ENCODE measurements around the gene AMH. TPM values are rescaled to one million over a fixed set of nuclear protein-coding genes. Genes with fewer than 3 reads are reported as not detected.

AMH gene
- polyA plus RNA-seq, 1 experiment: 0.66 TPM

GRCh38 chr19:2289714-2290435, 40.8 kb downstream of the AMH start:
- ChIA-PET CTCF (interaction anchor here (1.0 to 5.3 kb wide), 4 partner anchors 15 to 134 kb away, joined by 3 to 34 read pairs (median 4); no protein-coding TSS in a partner anchor), POLR2A (no interaction called here)
- Histone ChIP-seq H3K4me3 (ENCODE audit: low read depth, low read length) (peak overlapping the region; percentile 9), H3K36me3 (ENCODE audit: control insufficient read depth, insufficient read depth, low read length) (no peaks in the 10 kb centered on the region), H3K27me3 (ENCODE audit: control insufficient read depth, insufficient read depth, low read length) (peaks cover 27% of the 10 kb centered on the region)
- DNase-seq (ENCODE audit: low read depth): no peak
- TF ChIP-seq CTCF (IDR thresholded peaks at IDR 0.05; ENCODE audit: insufficient read depth, low read depth, low read length): no peak

GRCh38 chr19:2290441-2291184, 41.5 kb downstream of the AMH start:
- TF ChIP-seq CTCF (IDR thresholded peaks at IDR 0.05; ENCODE audit: insufficient read depth, low read depth, low read length): no peak
- no peak for DNase-seq (ENCODE audit: low read depth)
- no peak overlapping the region for H3K4me3 ChIP-seq (ENCODE audit: low read depth, low read length)
- CTCF ChIA-PET: interaction anchor here (0.7 to 1.5 kb wide), 2 partner anchors 8 to 64 kb away, joined by 3 to 4 read pairs; partner anchors contain the start of gene PEAK3
- POLR2A ChIA-PET: no interaction called here
- H3K36me3 ChIP-seq (ENCODE audit: control insufficient read depth, insufficient read depth, low read length): no peaks in the 10 kb centered on the region
- peaks cover 27% of the 10 kb centered on the region for H3K27me3 ChIP-seq (ENCODE audit: control insufficient read depth, insufficient read depth, low read length)

GRCh38 chr19:2291185-2291751, 42.1 kb downstream of the AMH start:
- H3K4me3 ChIP-seq (ENCODE audit: low read depth, low read length): no peak overlapping the region
- no peak for DNase-seq (ENCODE audit: low read depth)
- H3K27me3 ChIP-seq (ENCODE audit: control insufficient read depth, insufficient read depth, low read length): peaks cover 27% of the 10 kb centered on the region
- ChIA-PET CTCF (interaction anchor here (0.7 to 1.5 kb wide), 2 partner anchors 9 to 64 kb away, joined by 3 to 4 read pairs; partner anchors contain the start of gene PEAK3), POLR2A (no interaction called here)
- H3K36me3 ChIP-seq (ENCODE audit: control insufficient read depth, insufficient read depth, low read length): no peaks in the 10 kb centered on the region
- no peak for TF ChIP-seq CTCF (IDR thresholded peaks at IDR 0.05; ENCODE audit: insufficient read depth, low read depth, low read length)

- CTCF ChIA-PET: interaction anchor here (0.8 to 2.2 kb wide), 4 partner anchors 11 to 139 kb away, joined by 3 to 7 read pairs (median 3); no protein-coding TSS in a partner anchor
- Histone ChIP-seq H3K4me3 (ENCODE audit: low read depth, low read length) (no peak overlapping the region), H3K36me3 (ENCODE audit: control insufficient read depth, insufficient read depth, low read length) (no peaks in the 10 kb centered on the region), H3K27me3 (ENCODE audit: control insufficient read depth, insufficient read depth, low read length) (peaks cover 10% of the 10 kb centered on the region)
- peak; percentile 59 for DNase-seq (ENCODE audit: low read depth)
- TF ChIP-seq CTCF (IDR thresholded peaks at IDR 0.05; ENCODE audit: insufficient read depth, low read depth, low read length): no peak
- POLR2A ChIA-PET: interaction anchor here (0.6 kb wide), 2 partner anchors 18 to 34 kb away, joined by 3 to 8 read pairs; no protein-coding TSS in a partner anchor
Measured at GRCh38 chr19:2294687-2295335, 45.7 kb downstream of the AMH start.

Measured in BJ (cell line).